ENCODE measurements around the gene TUSC2. TPM values are rescaled to one million over a fixed set of nuclear protein-coding genes. Genes with fewer than 3 reads are reported as not detected.
A peak's percentile ranks its signal among the peaks of the same experiment; 100 is the strongest.

The TUSC2 gene
- total RNA-seq, 2 donors from 2014 or later, result 12.6 to 19.4 TPM

- ATAC-seq (ENCODE audit: insufficient number of reproducible peaks, low FRiP score, low read depth) (no peak), DNase-seq (ENCODE audit: low spot score) (no peak)
- H3K4me1 ChIP-seq (ENCODE audit: control insufficient read depth in 1 of 2, low read depth in 2 of 2), result peaks cover 16 to 25% of the 10 kb centered on the region in 2 donors
- no peaks in the 10 kb centered on the region for H3K27me3 ChIP-seq (replicated peaks; ENCODE audit: insufficient read depth)
- peak overlapping the region; percentile 72 to 87 for H3K27ac ChIP-seq
- H3K4me3 ChIP-seq, result peak overlapping the region; percentile 94
- H3K36me3 ChIP-seq, result no peaks in the 10 kb centered on the region
- no peak for TF ChIP-seq CTCF (IDR thresholded peaks at IDR 0.05)
- no peaks in the 10 kb centered on the region for H3K9me3 ChIP-seq
Observed at GRCh38 chr3:50299638-50299928, 28.4 kb downstream of the TUSC2 start.

- DNase-seq (ENCODE audit: low spot score) (peak; percentile 99), ATAC-seq (ENCODE audit: insufficient number of reproducible peaks, low FRiP score, low read depth) (peak; percentile 82)
- Histone ChIP-seq H3K27ac (peak within 1 kb of the TSS; percentile 72 to 87), H3K36me3 (no peaks in the 10 kb centered on the region), H3K9me3 (no peaks in the 10 kb centered on the region), H3K4me1 (ENCODE audit: control insufficient read depth in 1 of 2, low read depth in 2 of 2) (peaks cover 16 to 25% of the 10 kb centered on the region in 2 donors), H3K27me3 (replicated peaks; ENCODE audit: insufficient read depth) (no peaks in the 10 kb centered on the region), H3K4me3 (peak within 1 kb of the TSS; percentile 94)
- TF ChIP-seq CTCF (IDR thresholded peaks at IDR 0.05), result peak; percentile 50
Observed at GRCh38 chr3:50298836-50299637, 29.0 kb downstream of the TUSC2 start, which contains the start of the genes HYAL3 and NAA80. Gene HYAL3, minus strand, starts transcription at chr3:50299405. Its CDS starts 3,803 bp downstream, at chr3:50295602. Gene NAA80, minus strand, starts transcription at chr3:50299405. Its CDS starts 1,942 bp downstream, at chr3:50297463.

- Histone ChIP-seq H3K4me1 (ENCODE audit: control insufficient read depth in 1 of 2, low read depth in 2 of 2) (peaks cover 16 to 30% of the 10 kb centered on the region in 2 donors), H3K36me3 (no peaks in the 10 kb centered on the region), H3K27ac (peak overlapping the region; percentile 72 to 80), H3K9me3 (no peaks in the 10 kb centered on the region), H3K27me3 (replicated peaks; ENCODE audit: insufficient read depth) (no peaks in the 10 kb centered on the region), H3K4me3 (peak overlapping the region; percentile 94)
- ATAC-seq (ENCODE audit: insufficient number of reproducible peaks, low FRiP score, low read depth) (no peak), DNase-seq (ENCODE audit: low spot score) (no peak)
- TF ChIP-seq CTCF (IDR thresholded peaks at IDR 0.05), result peak; percentile 21
Observed at GRCh38 chr3:50297896-50298725, 29.9 kb downstream of the TUSC2 start.

GRCh38 chr3:50297384-50297775 is 30.6 kb downstream of the TUSC2 start:
- no peaks in the 10 kb centered on the region for H3K9me3 ChIP-seq
- no peak overlapping the region for H3K4me3 ChIP-seq
- peaks cover 19 to 36% of the 10 kb centered on the region in 2 donors for H3K4me1 ChIP-seq (ENCODE audit: control insufficient read depth in 1 of 2, low read depth in 2 of 2)
- DNase-seq (ENCODE audit: low spot score) (no peak), ATAC-seq (ENCODE audit: insufficient number of reproducible peaks, low FRiP score, low read depth) (no peak)
- no peak overlapping the region for H3K27ac ChIP-seq
- H3K36me3 ChIP-seq, result no peaks in the 10 kb centered on the region
- TF ChIP-seq CTCF (IDR thresholded peaks at IDR 0.05), result no peak
- H3K27me3 ChIP-seq (replicated peaks; ENCODE audit: insufficient read depth), result no peaks in the 10 kb centered on the region

Measured in thoracic aorta (tissue), 2 donors.